ENCODE results near the gene SOCS6. TPM values are rescaled to one million over a fixed set of nuclear protein-coding genes. Genes with fewer than 3 reads are reported as not detected.

SOCS6 gene
- polyA plus RNA-seq, 3 donors, result 4.8 to 6.1 (median 4.8) TPM

GRCh38 chr18:70308555-70309294, 19.9 kb downstream of the SOCS6 start:
- Histone ChIP-seq H4K20me1 (ENCODE audit: insufficient read depth, low read length) (peaks cover 88% of the 10 kb centered on the region), H3K27me3 (ENCODE audit: control insufficient read depth in 2 of 2, insufficient read depth in 2 of 2, low read length in 2 of 2) (no peaks in the 10 kb centered on the region), H2AFZ (ENCODE audit: insufficient read depth, low read depth, low read length, poor library complexity, severe bottlenecking) (no peak overlapping the region), H3K4me3 (replicated peaks in 1 of 3; ENCODE audit: low read depth in 2 of 3, low read length in 3 of 3) (no peak overlapping the region), H3K4me2 (replicated peaks; ENCODE audit: extremely low read depth, low read length, poor library complexity, severe bottlenecking) (no peak overlapping the region), H3K4me1 (ENCODE audit: control insufficient read depth in 1 of 2, insufficient read depth in 2 of 2, low read length in 2 of 2) (peaks cover 11 to 14% of the 10 kb centered on the region in 2 donors), H3K36me3 (replicated peaks in 1 of 2; ENCODE audit: control insufficient read depth in 1 of 2, insufficient read depth in 2 of 2, low read length in 2 of 2) (no peaks in the 10 kb centered on the region), H3K79me2 (ENCODE audit: insufficient read depth, low read length) (peaks cover 100% of the 10 kb centered on the region), H3K27ac (ENCODE audit: low read depth in 1 of 2, low read length in 2 of 2) (no peak overlapping the region), H3K9me3 (replicated peaks in 1 of 2; ENCODE audit: control insufficient read depth in 1 of 2, insufficient read depth in 1 of 2, low read length in 2 of 2) (peaks cover 4 to 8% of the 10 kb centered on the region in 2 donors), H3K9ac (ENCODE audit: insufficient read depth, low read length, poor library complexity, severe bottlenecking) (no peak overlapping the region)
- peaks cover 21% of the 10 kb centered on the region for H3K4me1 Mint-ChIP-seq
- H3K36me3 Mint-ChIP-seq, result peaks cover 0 to 4% of the 10 kb centered on the region in 2 donors
- TF ChIP-seq, protein P1, sequence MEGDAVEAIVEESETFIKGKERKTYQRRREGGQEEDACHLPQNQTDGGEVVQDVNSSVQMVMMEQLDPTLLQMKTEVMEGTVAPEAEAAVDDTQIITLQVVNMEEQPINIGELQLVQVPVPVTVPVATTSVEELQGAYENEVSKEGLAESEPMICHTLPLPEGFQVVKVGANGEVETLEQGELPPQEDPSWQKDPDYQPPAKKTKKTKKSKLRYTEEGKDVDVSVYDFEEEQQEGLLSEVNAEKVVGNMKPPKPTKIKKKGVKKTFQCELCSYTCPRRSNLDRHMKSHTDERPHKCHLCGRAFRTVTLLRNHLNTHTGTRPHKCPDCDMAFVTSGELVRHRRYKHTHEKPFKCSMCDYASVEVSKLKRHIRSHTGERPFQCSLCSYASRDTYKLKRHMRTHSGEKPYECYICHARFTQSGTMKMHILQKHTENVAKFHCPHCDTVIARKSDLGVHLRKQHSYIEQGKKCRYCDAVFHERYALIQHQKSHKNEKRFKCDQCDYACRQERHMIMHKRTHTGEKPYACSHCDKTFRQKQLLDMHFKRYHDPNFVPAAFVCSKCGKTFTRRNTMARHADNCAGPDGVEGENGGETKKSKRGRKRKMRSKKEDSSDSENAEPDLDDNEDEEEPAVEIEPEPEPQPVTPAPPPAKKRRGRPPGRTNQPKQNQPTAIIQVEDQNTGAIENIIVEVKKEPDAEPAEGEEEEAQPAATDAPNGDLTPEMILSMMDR (IDR thresholded peaks at IDR 0.05), result no peak
- peaks cover 0 to 11% (median 3%) of the 10 kb centered on the region in 7 donors for H3K9me3 Mint-ChIP-seq
- no peak overlapping the region for H3K4me3 Mint-ChIP-seq
- no CpG with 5 or more reads among the region's 1 CpG for WGBS (ENCODE audit: insufficient coverage)
- no peak overlapping the region for H3K27ac Mint-ChIP-seq
- intact Hi-C loops (cut with micrococcal nuclease), result no loop called here
- no peak for DNase-seq
- H3K27me3 Mint-ChIP-seq (ENCODE audit: low read depth in 3 of 3), result no peaks in the 10 kb centered on the region

- DNase-seq, result no peak
- Mint-ChIP-seq H3K9me3 (peaks cover 0 to 11% (median 2%) of the 10 kb centered on the region in 7 donors), H3K27me3 (ENCODE audit: low read depth in 3 of 3) (no peaks in the 10 kb centered on the region), H3K36me3 (peaks cover 0 to 2% of the 10 kb centered on the region in 2 donors), H3K4me3 (no peak overlapping the region), H3K4me1 (peaks cover 34% of the 10 kb centered on the region), H3K27ac (peak overlapping the region; percentile 3 to 68 (median 50))
- H3K36me3 ChIP-seq (replicated peaks in 1 of 2; ENCODE audit: control insufficient read depth in 1 of 2, insufficient read depth in 2 of 2, low read length in 2 of 2), result no peaks in the 10 kb centered on the region
- no peak overlapping the region for H3K4me3 ChIP-seq (replicated peaks in 1 of 3; ENCODE audit: low read depth in 2 of 3, low read length in 3 of 3)
- H3K27me3 ChIP-seq (ENCODE audit: control insufficient read depth in 2 of 2, insufficient read depth in 2 of 2, low read length in 2 of 2), result no peaks in the 10 kb centered on the region
- intact Hi-C loops (cut with micrococcal nuclease), result no loop called here
- H3K27ac ChIP-seq (ENCODE audit: low read depth in 1 of 2, low read length in 2 of 2), result peak overlapping the region in 1 of 2 donors; percentile 14
- H3K9ac ChIP-seq (ENCODE audit: insufficient read depth, low read length, poor library complexity, severe bottlenecking), result no peak overlapping the region
- peaks cover 100% of the 10 kb centered on the region for H3K79me2 ChIP-seq (ENCODE audit: insufficient read depth, low read length)
- WGBS (ENCODE audit: insufficient coverage), result 100% methylated on average over 2 of the region's 6 CpGs
- TF ChIP-seq, protein P1 (IDR thresholded peaks at IDR 0.05), result no peak
- peaks cover 82% of the 10 kb centered on the region for H4K20me1 ChIP-seq (ENCODE audit: insufficient read depth, low read length)
- peaks cover 15 to 23% of the 10 kb centered on the region in 2 donors for H3K4me1 ChIP-seq (ENCODE audit: control insufficient read depth in 1 of 2, insufficient read depth in 2 of 2, low read length in 2 of 2)
- H3K4me2 ChIP-seq (replicated peaks; ENCODE audit: extremely low read depth, low read length, poor library complexity, severe bottlenecking), result no peak overlapping the region
- H2AFZ ChIP-seq (ENCODE audit: insufficient read depth, low read depth, low read length, poor library complexity, severe bottlenecking), result no peak overlapping the region
- H3K9me3 ChIP-seq (replicated peaks in 1 of 2; ENCODE audit: control insufficient read depth in 1 of 2, insufficient read depth in 1 of 2, low read length in 2 of 2), result peaks cover 4 to 8% of the 10 kb centered on the region in 2 donors
Measured at GRCh38 chr18:70310560-70311320, 21.9 kb downstream of the SOCS6 start.
